Neural progenitor cell (in vitro differentiated cells): ENCODE data around the gene ITGAL. TPM values are rescaled to one million over a fixed set of nuclear protein-coding genes. Genes with fewer than 3 reads are reported as not detected.

Experiments
- DNase-seq: peaks from one replicate; pipeline ENCODE4 v3.0.0-alpha.2; 2016; ENCODE audit warnings: low spot score
- H2AFZ ChIP-seq: fragments of 200-600 bp; sonication (generic); replicated peaks from 2 replicates; pipeline ENCODE4 v1.6.1; 2016; ENCODE audit warnings: antibody characterized with exemption
- H3F3A ChIP-seq: fragments of 200-600 bp; sonication (generic); 2 replicates; pipeline ENCODE4 v1.6.1; 2016; ENCODE audit warnings: antibody characterized with exemption, low read depth
- H3K27ac ChIP-seq: fragments of 200-600 bp; sonication (generic); 2 replicates; pipeline ENCODE4 v1.5.1; 2016; ENCODE audit warnings: mild to moderate bottlenecking
- H3K27me3 ChIP-seq: fragments of 200-600 bp; sonication (generic); 2 replicates; pipeline ENCODE4 v1.6.1; 2016; ENCODE audit warnings: mild to moderate bottlenecking, moderate library complexity
- H3K36me3 ChIP-seq: fragments of 200-600 bp; sonication (generic); 2 replicates; pipeline ENCODE4 v1.5.1; 2016
- H3K4me1 ChIP-seq: fragments of 200-600 bp; sonication (generic); 2 replicates; pipeline ENCODE4 v1.6.1; 2016; ENCODE audit warnings: mixed run types
- H3K4me2 ChIP-seq: fragments of 200-600 bp; sonication (generic); 2 replicates; pipeline ENCODE4 v1.6.1; 2016
- H3K4me3 ChIP-seq: fragments of 200-600 bp; sonication (generic); 2 replicates; pipeline ENCODE4 v1.5.1; 2016
- H3K79me2 ChIP-seq: fragments of 200-600 bp; sonication (generic); 2 replicates; pipeline ENCODE4 v1.6.1; 2016; ENCODE audit warnings: low read depth
- H3K9ac ChIP-seq: fragments of 200-600 bp; sonication (generic); 2 replicates; pipeline ENCODE4 v1.6.1; 2016
- H3K9me3 ChIP-seq: fragments of 200-600 bp; sonication (generic); 2 replicates; pipeline ENCODE4 v1.5.1; 2016; ENCODE audit warnings: low read depth
- H4K20me1 ChIP-seq: fragments of 200-600 bp; sonication (generic); 2 replicates; pipeline ENCODE4 v1.6.1; 2016; ENCODE audit warnings: low read depth
- H3K27ac Mint-ChIP-seq: 3 replicates; pipeline ENCODE4 v1.8.0; 2021; ENCODE audit warnings: mixed read lengths
- H3K27me3 Mint-ChIP-seq: 2 replicates; pipeline ENCODE4 v1.8.0; 2022; ENCODE audit warnings: low read depth, mild to moderate bottlenecking, inconsistent platforms, moderate library complexity, mixed read lengths; ENCODE audit not compliant: insufficient read depth
- H3K36me3 Mint-ChIP-seq: 3 replicates; pipeline ENCODE4 v1.8.0; 2021; ENCODE audit warnings: mixed read lengths
- H3K4me1 Mint-ChIP-seq: 3 replicates; pipeline ENCODE4 v1.8.0; 2021; ENCODE audit warnings: mixed read lengths
- H3K4me3 Mint-ChIP-seq: 3 replicates; pipeline ENCODE4 v1.8.0; 2021; ENCODE audit warnings: mild to moderate bottlenecking, moderate library complexity, mixed read lengths
- H3K9me3 Mint-ChIP-seq: 3 replicates; pipeline ENCODE4 v1.8.0; 2020; ENCODE audit warnings: mixed read lengths
- CTCF ChIP-seq: fragments of 200-600 bp; sonication (generic); IDR thresholded peaks from 2 replicates; pipeline ENCODE4 v1.5.1; 2017; ENCODE audit warnings: antibody characterized with exemption, mild to moderate bottlenecking
- EZH2 ChIP-seq: fragments of 200-600 bp; sonication (generic); IDR thresholded peaks from 2 replicates; pipeline ENCODE4 v1.6.1; 2017; ENCODE audit warnings: antibody characterized with exemption, mild to moderate bottlenecking, moderate library complexity
- EZH2phosphoT487 ChIP-seq: fragments of 200-600 bp; sonication (generic); IDR thresholded peaks from 2 replicates; pipeline ENCODE4 v1.6.1; 2017; ENCODE audit warnings: antibody characterized with exemption
- total RNA-seq: library from RNA; depleted of rRNA; stranded (reverse); fragments of >200 nt; gene quantifications from 2 replicates; pipeline ENCODE4 v1.2.3, GENCODE V29; 2015; ENCODE audit warnings: low replicate concordance

The ITGAL gene
- total RNA-seq, 1 donor from 2014 or later: not detected

- Mint-ChIP-seq H3K4me3 (no peak overlapping the region), H3K27me3 (peaks cover 8% of the 10 kb centered on the region), H3K4me1 (peaks cover 12% of the 10 kb centered on the region), H3K36me3 (no peaks in the 10 kb centered on the region), H3K9me3 (peaks cover 2% of the 10 kb centered on the region), H3K27ac (no peak overlapping the region)
- no peak overlapping the region for H3K4me3 ChIP-seq
- no peaks in the 10 kb centered on the region for H3K9me3 ChIP-seq
- H3K36me3 ChIP-seq: no peaks in the 10 kb centered on the region
- no peaks in the 10 kb centered on the region for H3K4me1 ChIP-seq
- H4K20me1 ChIP-seq: no peaks in the 10 kb centered on the region
- H3K27me3 ChIP-seq: peaks cover 15% of the 10 kb centered on the region
- peaks cover 8% of the 10 kb centered on the region for H3K79me2 ChIP-seq
- no peak overlapping the region for H3K9ac ChIP-seq
- no peak overlapping the region for H3K27ac ChIP-seq
- H3F3A ChIP-seq: peaks cover 24% of the 10 kb centered on the region
- no peak overlapping the region for H2AFZ ChIP-seq
- DNase-seq: no peak
- no peak for TF ChIP-seq EZH2phosphoT487
- TF ChIP-seq EZH2: no peak
- no peak for TF ChIP-seq CTCF
- no peak overlapping the region for H3K4me2 ChIP-seq
Observed at GRCh38 chr16:30562021-30562420, 89.5 kb downstream of the ITGAL start.

DNA sequence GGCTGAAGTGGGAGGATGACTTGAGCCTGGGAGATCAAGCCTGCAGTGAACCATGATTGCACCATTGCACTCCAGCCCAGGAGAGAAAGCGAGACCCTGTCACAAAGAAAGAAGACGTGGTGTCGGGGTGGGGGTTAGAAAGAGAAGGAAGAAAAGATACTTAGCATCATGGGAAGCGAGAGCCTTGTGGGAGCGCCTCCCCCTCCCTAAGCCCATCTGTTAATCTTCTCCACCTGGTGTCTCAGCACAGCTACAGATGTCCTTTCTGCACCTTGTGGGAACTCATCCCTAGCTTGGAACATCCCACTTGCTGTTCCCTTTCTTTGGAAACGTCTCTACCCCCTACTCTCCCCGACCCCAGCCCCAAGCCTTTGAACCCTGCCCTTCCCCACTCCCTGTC lies 93.0 kb downstream of the ITGAL start:
- H3K27ac Mint-ChIP-seq: no peak overlapping the region

DNA sequence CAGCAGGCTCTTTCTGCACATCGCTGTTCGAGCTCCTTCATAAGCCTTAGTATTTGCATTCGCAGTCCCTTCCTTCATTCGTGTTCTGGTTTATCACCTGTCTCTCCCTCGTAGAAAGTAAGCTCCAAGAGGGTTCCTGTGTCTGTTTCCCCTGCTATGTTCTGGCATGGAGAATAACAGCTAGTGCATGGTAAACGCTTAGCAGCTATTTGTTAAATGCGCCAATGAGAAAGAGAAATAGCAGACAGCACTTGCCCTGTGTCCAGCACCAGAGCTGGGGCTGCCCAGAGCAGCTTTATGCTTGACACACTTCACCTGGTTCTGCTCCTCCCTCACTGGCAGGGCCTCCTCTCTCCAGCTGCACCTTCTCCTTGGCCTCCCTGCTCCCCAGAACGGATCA lies 93.4 kb downstream of the ITGAL start:
- Histone ChIP-seq H3K27me3 (peaks cover 11% of the 10 kb centered on the region), H3K9me3 (no peaks in the 10 kb centered on the region), H4K20me1 (no peaks in the 10 kb centered on the region), H3K4me3 (no peak overlapping the region), H3K4me2 (no peak overlapping the region), H3K36me3 (no peaks in the 10 kb centered on the region), H3K27ac (no peak overlapping the region), H3K9ac (no peak overlapping the region), H3K4me1 (peaks cover 5% of the 10 kb centered on the region), H3K79me2 (no peaks in the 10 kb centered on the region), H2AFZ (no peak overlapping the region), H3F3A (peaks cover 10% of the 10 kb centered on the region)
- H3K4me3 Mint-ChIP-seq: peak overlapping the region; percentile 24
- H3K27me3 Mint-ChIP-seq: peaks cover 10% of the 10 kb centered on the region
- H3K4me1 Mint-ChIP-seq: peaks cover 6% of the 10 kb centered on the region
- TF ChIP-seq EZH2 (no peak), CTCF (no peak), EZH2phosphoT487 (no peak)
- no peaks in the 10 kb centered on the region for H3K9me3 Mint-ChIP-seq
- H3K27ac Mint-ChIP-seq: peak overlapping the region; percentile 33
- H3K36me3 Mint-ChIP-seq: no peaks in the 10 kb centered on the region
- DNase-seq: no peak

More for the DNA sequence above, 93.0 kb downstream of the ITGAL start:
- Histone ChIP-seq H3K36me3 (no peaks in the 10 kb centered on the region), H4K20me1 (no peaks in the 10 kb centered on the region), H3K27me3 (peaks cover 15% of the 10 kb centered on the region), H2AFZ (no peak overlapping the region), H3K9me3 (no peaks in the 10 kb centered on the region), H3K4me3 (no peak overlapping the region), H3K4me1 (peaks cover 4% of the 10 kb centered on the region), H3K79me2 (no peaks in the 10 kb centered on the region), H3K4me2 (no peak overlapping the region), H3K9ac (no peak overlapping the region), H3F3A (peaks cover 5% of the 10 kb centered on the region), H3K27ac (no peak overlapping the region)
- no peak for TF ChIP-seq CTCF
- TF ChIP-seq EZH2: no peak
- no peak for TF ChIP-seq EZH2phosphoT487
- Mint-ChIP-seq H3K4me3 (no peak overlapping the region), H3K36me3 (no peaks in the 10 kb centered on the region), H3K27me3 (peaks cover 8% of the 10 kb centered on the region), H3K9me3 (no peaks in the 10 kb centered on the region), H3K4me1 (peaks cover 3% of the 10 kb centered on the region)
- DNase-seq: no peak
